Effector memory CD4-positive, alpha-beta T cell (primary cell): ENCODE data around the gene DEK.

Experiments used
- DNase-seq, 3 donors: peaks; one replicate each; pipeline ENCODE4 v3.0.0-alpha.2; 2020
- H3K27ac ChIP-seq: 2 replicates; pipeline ENCODE4 v1.7.0; 2013; ENCODE audit warnings: mild to moderate bottlenecking, low read length, moderate library complexity; ENCODE audit not compliant: insufficient read depth, poor library complexity, severe bottlenecking
- H3K27me3 ChIP-seq: replicated peaks from 2 replicates; pipeline ENCODE4 v1.7.0; 2013; ENCODE audit warnings: mild to moderate bottlenecking, low read length; ENCODE audit not compliant: insufficient read depth, control insufficient read depth, poor library complexity, severe bottlenecking
- H3K36me3 ChIP-seq: 2 replicates; pipeline ENCODE4 v1.7.0; 2013; ENCODE audit warnings: mild to moderate bottlenecking, low read length, moderate library complexity; ENCODE audit not compliant: control insufficient read depth, insufficient read depth
- H3K4me1 ChIP-seq: 2 replicates; pipeline ENCODE4 v1.7.0; 2013; ENCODE audit warnings: low read length, mild to moderate bottlenecking; ENCODE audit not compliant: control insufficient read depth, insufficient read depth, poor library complexity, severe bottlenecking
- H3K4me3 ChIP-seq: 2 replicates; pipeline ENCODE4 v1.7.0; 2013; ENCODE audit warnings: low read length, low read depth, mild to moderate bottlenecking; ENCODE audit not compliant: insufficient read depth, poor library complexity, severe bottlenecking
- H3K9me3 ChIP-seq: 2 replicates; pipeline ENCODE4 v1.7.0; 2013; ENCODE audit warnings: mild to moderate bottlenecking, low read length, moderate library complexity; ENCODE audit not compliant: control insufficient read depth

DEK gene

DNA sequence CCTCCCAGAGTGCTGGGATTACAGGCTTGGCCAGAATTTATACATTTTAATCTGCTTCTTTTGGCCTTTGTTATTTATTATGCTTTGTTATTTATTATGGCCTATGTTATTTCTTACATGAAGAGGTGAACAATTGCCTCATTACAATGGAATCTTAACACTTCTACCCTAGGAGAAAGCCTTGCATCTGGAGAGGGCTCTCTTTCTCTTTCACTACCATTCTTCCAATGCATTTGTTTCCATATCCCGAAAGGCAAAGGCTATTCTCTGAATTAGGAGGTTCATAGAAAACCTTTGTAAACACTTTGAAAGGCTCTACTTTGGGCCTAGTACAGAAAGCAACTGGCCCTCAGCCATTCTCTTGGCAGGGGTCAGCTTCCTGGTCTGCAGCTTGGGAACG, 19.9 kb upstream of the DEK start:
- H3K4me3 ChIP-seq = no peak overlapping the region
- H3K4me1 ChIP-seq = no peaks in the 10 kb centered on the region
- H3K27me3 ChIP-seq = no peaks in the 10 kb centered on the region
- no peaks in the 10 kb centered on the region for H3K9me3 ChIP-seq
- no peaks in the 10 kb centered on the region for H3K36me3 ChIP-seq
- no peak for DNase-seq
- H3K27ac ChIP-seq = no peak overlapping the region

GRCh38 chr6:18281564-18281963, 17.2 kb upstream of the DEK start:
- no peaks in the 10 kb centered on the region for H3K36me3 ChIP-seq
- H3K27ac ChIP-seq = no peak overlapping the region
- H3K9me3 ChIP-seq = no peaks in the 10 kb centered on the region
- no peak overlapping the region for H3K4me3 ChIP-seq
- no peak for DNase-seq
- no peaks in the 10 kb centered on the region for H3K4me1 ChIP-seq
- H3K27me3 ChIP-seq = peaks cover 9% of the 10 kb centered on the region

- no peak for DNase-seq
- Histone ChIP-seq H3K4me1 (no peaks in the 10 kb centered on the region), H3K36me3 (no peaks in the 10 kb centered on the region), H3K27ac (no peak overlapping the region), H3K4me3 (no peak overlapping the region), H3K27me3 (peaks cover 9% of the 10 kb centered on the region), H3K9me3 (no peaks in the 10 kb centered on the region)
Observed at GRCh38 chr6:18280084-18280483, 15.8 kb upstream of the DEK start.

- H3K27ac ChIP-seq = no peak overlapping the region
- peaks cover 9% of the 10 kb centered on the region for H3K27me3 ChIP-seq
- no peaks in the 10 kb centered on the region for H3K36me3 ChIP-seq
- H3K4me1 ChIP-seq = no peaks in the 10 kb centered on the region
- H3K4me3 ChIP-seq = no peak overlapping the region
- H3K9me3 ChIP-seq = no peaks in the 10 kb centered on the region
- DNase-seq = no peak
Observed at GRCh38 chr6:18279422-18279821, 15.1 kb upstream of the DEK start.

- Histone ChIP-seq H3K36me3 (no peaks in the 10 kb centered on the region), H3K9me3 (no peaks in the 10 kb centered on the region), H3K4me1 (no peaks in the 10 kb centered on the region), H3K27ac (no peak overlapping the region), H3K4me3 (peak overlapping the region; percentile 2), H3K27me3 (peaks cover 9% of the 10 kb centered on the region)
- DNase-seq = no peak
Observed at GRCh38 chr6:18277237-18278006, 13.1 kb upstream of the DEK start.

- peak overlapping the region; percentile 2 for H3K4me3 ChIP-seq
- no peaks in the 10 kb centered on the region for H3K36me3 ChIP-seq
- H3K4me1 ChIP-seq = no peaks in the 10 kb centered on the region
- H3K27ac ChIP-seq = no peak overlapping the region
- H3K27me3 ChIP-seq = peaks cover 9% of the 10 kb centered on the region
- DNase-seq = no peak
- H3K9me3 ChIP-seq = no peaks in the 10 kb centered on the region
Observed at GRCh38 chr6:18276610-18277236, 12.4 kb upstream of the DEK start.

GRCh38 chr6:18270216-18270615, 5.9 kb upstream of the DEK start:
- Histone ChIP-seq H3K36me3 (no peaks in the 10 kb centered on the region), H3K9me3 (no peaks in the 10 kb centered on the region), H3K4me1 (peaks cover 6% of the 10 kb centered on the region), H3K27me3 (no peaks in the 10 kb centered on the region), H3K4me3 (no peak overlapping the region), H3K27ac (no peak overlapping the region)
- no peak for DNase-seq

DNA sequence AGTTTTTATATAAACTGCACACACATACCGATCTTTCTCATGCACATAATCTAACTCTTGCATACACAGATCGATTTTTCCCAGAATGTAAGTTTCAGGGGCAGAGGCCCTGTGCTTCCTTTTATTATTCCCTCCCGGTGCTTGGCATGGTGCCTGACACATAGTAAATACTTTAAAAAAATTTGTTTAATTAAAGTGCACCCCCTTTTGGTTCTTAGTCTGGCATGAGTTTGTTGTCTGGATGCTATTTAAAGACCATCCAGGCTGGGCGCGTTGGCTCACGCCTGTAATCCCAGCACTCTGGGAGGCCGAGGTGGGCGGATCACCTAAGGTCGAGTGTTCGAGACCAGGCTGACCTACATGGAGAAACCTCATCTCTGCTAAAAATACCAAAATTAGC, 5.4 kb upstream of the DEK start:
- Histone ChIP-seq H3K9me3 (no peaks in the 10 kb centered on the region), H3K27me3 (no peaks in the 10 kb centered on the region), H3K4me1 (peaks cover 10% of the 10 kb centered on the region), H3K4me3 (no peak overlapping the region), H3K36me3 (no peaks in the 10 kb centered on the region), H3K27ac (no peak overlapping the region)
- no peak for DNase-seq

GRCh38 chr6:18269253-18269652, 4.9 kb upstream of the DEK start:
- DNase-seq = no peak
- H3K9me3 ChIP-seq = no peaks in the 10 kb centered on the region
- peaks cover 10% of the 10 kb centered on the region for H3K4me1 ChIP-seq
- H3K27me3 ChIP-seq = no peaks in the 10 kb centered on the region
- H3K36me3 ChIP-seq = no peaks in the 10 kb centered on the region
- H3K27ac ChIP-seq = no peak overlapping the region
- no peak overlapping the region for H3K4me3 ChIP-seq

GRCh38 chr6:18268066-18268465, 3.7 kb upstream of the DEK start:
- Histone ChIP-seq H3K4me3 (no peak overlapping the region), H3K36me3 (no peaks in the 10 kb centered on the region)
- DNase-seq = no peak

More at GRCh38 chr6:18268066-18268465, 3.7 kb upstream of the DEK start:
- Histone ChIP-seq H3K27me3 (no peaks in the 10 kb centered on the region), H3K4me1 (peaks cover 10% of the 10 kb centered on the region), H3K27ac (no peak overlapping the region), H3K9me3 (no peaks in the 10 kb centered on the region)
